ENCODE data around the gene ADAMTSL2.

Gene ADAMTSL2

GRCh38 chr9:133534346-133535291, at the start of gene ADAMTSL2:
Gene ADAMTSL2, plus strand, starts transcription at chr9:133534704. Its CDS starts 2,009 bp downstream, at chr9:133536713.
- no peaks in the 10 kb centered on the region for H3K9me3 ChIP-seq (ENCODE audit: control insufficient read depth in 1 of 2, low read length in 2 of 2)
- peaks cover 11 to 38% of the 10 kb centered on the region in 2 donors for H3K27me3 ChIP-seq (ENCODE audit: control insufficient read depth in 1 of 2, insufficient read depth in 2 of 2, low read length in 2 of 2)
- H3K4me1 ChIP-seq (ENCODE audit: control insufficient read depth in 1 of 2, insufficient read depth in 2 of 2, low read length in 2 of 2), result peaks cover 6 to 11% of the 10 kb centered on the region in 2 donors
- H3K9ac ChIP-seq (ENCODE audit: low read depth in 1 of 2, low read length in 2 of 2), result no peak within 1 kb of the TSS
- no peaks in the 10 kb centered on the region for H3K36me3 ChIP-seq (ENCODE audit: control insufficient read depth in 1 of 2, insufficient read depth in 2 of 2, low read length in 2 of 2)
- peak within 1 kb of the TSS in 1 of 2 donors; percentile 36 for H3K4me3 ChIP-seq (ENCODE audit: low read depth in 1 of 2, low read length in 2 of 2)
- peak within 1 kb of the TSS; percentile 3 for H3K27ac ChIP-seq (ENCODE audit: low read depth, low read length)

- H3K9ac ChIP-seq (ENCODE audit: low read depth in 1 of 2, low read length in 2 of 2), result no peak overlapping the region
These were observed 48.8 kb upstream of the ADAMTSL2 start for GRCh38 chr9:133485531-133486260.

GRCh38 chr9:133487331-133487725, 47.2 kb upstream of the ADAMTSL2 start:
- H3K9ac ChIP-seq (ENCODE audit: low read depth in 1 of 2, low read length in 2 of 2), result no peak overlapping the region
- no peaks in the 10 kb centered on the region for H3K36me3 ChIP-seq (ENCODE audit: control insufficient read depth in 1 of 2, insufficient read depth in 2 of 2, low read length in 2 of 2)
- peaks cover 0 to 2% of the 10 kb centered on the region in 2 donors for H3K27me3 ChIP-seq (ENCODE audit: control insufficient read depth in 1 of 2, insufficient read depth in 2 of 2, low read length in 2 of 2)
- no peak overlapping the region for H3K27ac ChIP-seq (ENCODE audit: low read depth, low read length)
- H3K9me3 ChIP-seq (ENCODE audit: control insufficient read depth in 1 of 2, low read length in 2 of 2), result no peaks in the 10 kb centered on the region
- no peak overlapping the region for H3K4me3 ChIP-seq (ENCODE audit: low read depth in 1 of 2, low read length in 2 of 2)
- H3K4me1 ChIP-seq (ENCODE audit: control insufficient read depth in 1 of 2, insufficient read depth in 2 of 2, low read length in 2 of 2), result peaks cover 5% of the 10 kb centered on the region in 2 donors

More at GRCh38 chr9:133485531-133486260, 48.8 kb upstream of the ADAMTSL2 start:
- H3K27me3 ChIP-seq (ENCODE audit: control insufficient read depth in 1 of 2, insufficient read depth in 2 of 2, low read length in 2 of 2), result peaks cover 0 to 2% of the 10 kb centered on the region in 2 donors
- H3K4me1 ChIP-seq (ENCODE audit: control insufficient read depth in 1 of 2, insufficient read depth in 2 of 2, low read length in 2 of 2), result peaks cover 5% of the 10 kb centered on the region in 2 donors
- no peak overlapping the region for H3K27ac ChIP-seq (ENCODE audit: low read depth, low read length)
- H3K9me3 ChIP-seq (ENCODE audit: control insufficient read depth in 1 of 2, low read length in 2 of 2), result no peaks in the 10 kb centered on the region
- H3K4me3 ChIP-seq (ENCODE audit: low read depth in 1 of 2, low read length in 2 of 2), result peak overlapping the region in 1 of 2 donors; percentile 11
- H3K36me3 ChIP-seq (ENCODE audit: control insufficient read depth in 1 of 2, insufficient read depth in 2 of 2, low read length in 2 of 2), result no peaks in the 10 kb centered on the region

- no peaks in the 10 kb centered on the region for H3K9me3 ChIP-seq (ENCODE audit: control insufficient read depth in 1 of 2, low read length in 2 of 2)
- H3K36me3 ChIP-seq (ENCODE audit: control insufficient read depth in 1 of 2, insufficient read depth in 2 of 2, low read length in 2 of 2), result no peaks in the 10 kb centered on the region
- no peak overlapping the region for H3K4me3 ChIP-seq (ENCODE audit: low read depth in 1 of 2, low read length in 2 of 2)
- H3K27ac ChIP-seq (ENCODE audit: low read depth, low read length), result no peak overlapping the region
- H3K9ac ChIP-seq (ENCODE audit: low read depth in 1 of 2, low read length in 2 of 2), result no peak overlapping the region
- H3K27me3 ChIP-seq (ENCODE audit: control insufficient read depth in 1 of 2, insufficient read depth in 2 of 2, low read length in 2 of 2), result peaks cover 0 to 2% of the 10 kb centered on the region in 2 donors
- H3K4me1 ChIP-seq (ENCODE audit: control insufficient read depth in 1 of 2, insufficient read depth in 2 of 2, low read length in 2 of 2), result peaks cover 5% of the 10 kb centered on the region in 2 donors
These were observed 45.7 kb upstream of the ADAMTSL2 start for GRCh38 chr9:133488686-133489252.

- Histone ChIP-seq H3K27me3 (ENCODE audit: control insufficient read depth in 1 of 2, insufficient read depth in 2 of 2, low read length in 2 of 2) (peaks cover 0 to 2% of the 10 kb centered on the region in 2 donors), H3K27ac (ENCODE audit: low read depth, low read length) (no peak overlapping the region), H3K4me3 (ENCODE audit: low read depth in 1 of 2, low read length in 2 of 2) (no peak overlapping the region), H3K9ac (ENCODE audit: low read depth in 1 of 2, low read length in 2 of 2) (no peak overlapping the region), H3K4me1 (ENCODE audit: control insufficient read depth in 1 of 2, insufficient read depth in 2 of 2, low read length in 2 of 2) (peaks cover 5% of the 10 kb centered on the region in 2 donors), H3K36me3 (ENCODE audit: control insufficient read depth in 1 of 2, insufficient read depth in 2 of 2, low read length in 2 of 2) (no peaks in the 10 kb centered on the region), H3K9me3 (ENCODE audit: control insufficient read depth in 1 of 2, low read length in 2 of 2) (no peaks in the 10 kb centered on the region)
These were observed 45.0 kb upstream of the ADAMTSL2 start for GRCh38 chr9:133489253-133490190.

GRCh38 chr9:133490201-133490681, 44.3 kb upstream of the ADAMTSL2 start:
- H3K9ac ChIP-seq (ENCODE audit: low read depth in 1 of 2, low read length in 2 of 2), result no peak overlapping the region
- H3K4me3 ChIP-seq (ENCODE audit: low read depth in 1 of 2, low read length in 2 of 2), result no peak overlapping the region
- H3K27me3 ChIP-seq (ENCODE audit: control insufficient read depth in 1 of 2, insufficient read depth in 2 of 2, low read length in 2 of 2), result peaks cover 0 to 2% of the 10 kb centered on the region in 2 donors
- peaks cover 5% of the 10 kb centered on the region in 2 donors for H3K4me1 ChIP-seq (ENCODE audit: control insufficient read depth in 1 of 2, insufficient read depth in 2 of 2, low read length in 2 of 2)
- no peaks in the 10 kb centered on the region for H3K9me3 ChIP-seq (ENCODE audit: control insufficient read depth in 1 of 2, low read length in 2 of 2)
- no peaks in the 10 kb centered on the region for H3K36me3 ChIP-seq (ENCODE audit: control insufficient read depth in 1 of 2, insufficient read depth in 2 of 2, low read length in 2 of 2)
- H3K27ac ChIP-seq (ENCODE audit: low read depth, low read length), result no peak overlapping the region

- no peak overlapping the region for H3K27ac ChIP-seq (ENCODE audit: low read depth, low read length)
- no peak overlapping the region for H3K9ac ChIP-seq (ENCODE audit: low read depth in 1 of 2, low read length in 2 of 2)
- H3K4me3 ChIP-seq (ENCODE audit: low read depth in 1 of 2, low read length in 2 of 2), result no peak overlapping the region
- no peaks in the 10 kb centered on the region for H3K36me3 ChIP-seq (ENCODE audit: control insufficient read depth in 1 of 2, insufficient read depth in 2 of 2, low read length in 2 of 2)
- no peaks in the 10 kb centered on the region for H3K9me3 ChIP-seq (ENCODE audit: control insufficient read depth in 1 of 2, low read length in 2 of 2)
- peaks cover 0 to 2% of the 10 kb centered on the region in 2 donors for H3K27me3 ChIP-seq (ENCODE audit: control insufficient read depth in 1 of 2, insufficient read depth in 2 of 2, low read length in 2 of 2)
- H3K4me1 ChIP-seq (ENCODE audit: control insufficient read depth in 1 of 2, insufficient read depth in 2 of 2, low read length in 2 of 2), result peaks cover 1 to 2% of the 10 kb centered on the region in 2 donors
These were observed 43.4 kb upstream of the ADAMTSL2 start for GRCh38 chr9:133490865-133491655.

GRCh38 chr9:133491656-133491925, 42.9 kb upstream of the ADAMTSL2 start:
- no peaks in the 10 kb centered on the region for H3K4me1 ChIP-seq (ENCODE audit: control insufficient read depth in 1 of 2, insufficient read depth in 2 of 2, low read length in 2 of 2)
- H3K9ac ChIP-seq (ENCODE audit: low read depth in 1 of 2, low read length in 2 of 2), result no peak overlapping the region
- no peak overlapping the region for H3K27ac ChIP-seq (ENCODE audit: low read depth, low read length)
- no peaks in the 10 kb centered on the region for H3K9me3 ChIP-seq (ENCODE audit: control insufficient read depth in 1 of 2, low read length in 2 of 2)
- peaks cover 0 to 2% of the 10 kb centered on the region in 2 donors for H3K27me3 ChIP-seq (ENCODE audit: control insufficient read depth in 1 of 2, insufficient read depth in 2 of 2, low read length in 2 of 2)
- H3K4me3 ChIP-seq (ENCODE audit: low read depth in 1 of 2, low read length in 2 of 2), result no peak overlapping the region
- no peaks in the 10 kb centered on the region for H3K36me3 ChIP-seq (ENCODE audit: control insufficient read depth in 1 of 2, insufficient read depth in 2 of 2, low read length in 2 of 2)

Data from duodenal mucosa (tissue), 2 donors.